GM13977 (cell line): ENCODE data around the gene SYNGR3.

Source experiments
- DNase-seq: peaks from one replicate; pipeline ENCODE4 v3.0.0; 2012; ENCODE audit warnings: low spot score
- CTCF ChIP-seq: IDR thresholded peaks from 2 replicates; pipeline ENCODE4 v1.5.1; 2012; ENCODE audit warnings: mild to moderate bottlenecking, control low read depth; ENCODE audit not compliant: insufficient read depth; ENCODE audit errors: extremely low read depth, missing control alignments
- in situ Hi-C: fragments of 300-500 bp; cut with MboI; formaldehyde crosslinking; loops from one replicate; pipeline ENCODE4 v1.12.0; 2022; ENCODE audit warnings: low sequenced_read_pairs, low pct_unique_long_range_greater_than_20kb, mixed read lengths, inconsistent platforms; ENCODE audit not compliant: unreplicated experiment

The SYNGR3 gene

GRCh38 chr16:2015117-2015946 is 25.6 kb downstream of the SYNGR3 start:
- TF ChIP-seq CTCF: no peak
- in situ Hi-C loops: no loop called here
- no peak for DNase-seq

- in situ Hi-C loops: no loop called here
- no peak for TF ChIP-seq CTCF
- no peak for DNase-seq
These were observed 26.1 kb downstream of the SYNGR3 start for GRCh38 chr16:2015947-2016208.

- no peak for DNase-seq
- in situ Hi-C loops: no loop called here
These were observed 26.7 kb downstream of the SYNGR3 start for GRCh38 chr16:2016407-2016922.

GRCh38 chr16:2019518-2019920 is 29.7 kb downstream of the SYNGR3 start, which contains the start of gene NPW:
TSS of gene NPW (plus strand) at chr16:2019785.
- DNase-seq: no peak
- TF ChIP-seq CTCF: no peak
- in situ Hi-C loops: no loop called here

More at GRCh38 chr16:2016407-2016922, 26.7 kb downstream of the SYNGR3 start:
- peak; percentile 48 for TF ChIP-seq CTCF

- in situ Hi-C loops: loop anchor here (5.0 kb wide), 1 partner anchor 122 kb away; no protein-coding TSS in a partner anchor
- no peak for DNase-seq
- TF ChIP-seq CTCF: no peak
These were observed 30.4 kb downstream of the SYNGR3 start for GRCh38 chr16:2019921-2020831.

GRCh38 chr16:2022723-2023091 is 32.9 kb downstream of the SYNGR3 start:
- DNase-seq: no peak
- in situ Hi-C loops: loop anchor here (5.0 kb wide), 1 partner anchor 120 kb away; no protein-coding TSS in a partner anchor
- peak; percentile 21 for TF ChIP-seq CTCF
